SK-N-SH treated with all-trans-retinoic acid at 6 μM for 48 hours (cell line): Measurements from ENCODE around the gene UNC13C.

Source experiments
- ATAC-seq: fragments of 200-7000 bp; cut with Tn5 transposase; 3 replicates; pipeline ENCODE4 v1.9.1; 2020; ENCODE audit warnings: mild to moderate bottlenecking, moderate library complexity
- GLIS3 ChIP-seq: fragments of 250-450 bp; sonication (Bioruptor Pico); IDR thresholded peaks from 2 replicates; pipeline ENCODE4 v1.5.0; 2020; ENCODE audit warnings: mild to moderate bottlenecking, moderate library complexity
- ISL1 ChIP-seq: fragments of 250-450 bp; sonication (Bioruptor Pico); IDR thresholded peaks from 2 replicates; pipeline ENCODE4 v2.1.2; 2022; ENCODE audit warnings: mild to moderate bottlenecking, moderate library complexity
- OSR1 ChIP-seq: fragments of 250-450 bp; sonication (Bioruptor Pico); IDR thresholded peaks from 2 replicates; pipeline ENCODE4 v1.8.0; 2022; ENCODE audit warnings: moderate library complexity, mild to moderate bottlenecking, inconsistent platforms
- POU6F1 ChIP-seq: fragments of 250-450 bp; sonication (Bioruptor Pico); IDR thresholded peaks from 2 replicates; pipeline ENCODE4 v1.8.0; 2021; ENCODE audit warnings: low read depth, mild to moderate bottlenecking, moderate library complexity, borderline replicate concordance
- PPARA ChIP-seq: fragments of 250-450 bp; sonication (Bioruptor Pico); IDR thresholded peaks from 2 replicates; pipeline ENCODE4 v1.5.0; 2020; ENCODE audit warnings: mild to moderate bottlenecking, borderline replicate concordance
- RARB ChIP-seq: fragments of 250-450 bp; sonication (Bioruptor Pico); IDR thresholded peaks from 2 replicates; pipeline ENCODE4 v1.8.0; 2021; ENCODE audit warnings: mild to moderate bottlenecking, moderate library complexity
- SNAI2 ChIP-seq: fragments of 250-450 bp; sonication (Bioruptor Pico); IDR thresholded peaks from 2 replicates; pipeline ENCODE4 v1.5.0; 2020; ENCODE audit warnings: mild to moderate bottlenecking, moderate library complexity
- TCF4 ChIP-seq: fragments of 250-450 bp; sonication (Bioruptor Pico); IDR thresholded peaks from 2 replicates; pipeline ENCODE4 v1.8.0; 2021; ENCODE audit warnings: mild to moderate bottlenecking, moderate library complexity, borderline replicate concordance
- TOX ChIP-seq: fragments of 250-450 bp; sonication (Bioruptor Pico); IDR thresholded peaks from 2 replicates; pipeline ENCODE4 v1.8.0; 2021; ENCODE audit warnings: mild to moderate bottlenecking, moderate library complexity, borderline replicate concordance
- ZC3H10 ChIP-seq: fragments of 250-450 bp; sonication (Bioruptor Pico); IDR thresholded peaks from 2 replicates; pipeline ENCODE4 v1.5.1; 2021; ENCODE audit warnings: mild to moderate bottlenecking, moderate library complexity
- ZFP3 ChIP-seq: fragments of 250-450 bp; sonication (Bioruptor Pico); IDR thresholded peaks from 2 replicates; pipeline ENCODE4 v1.5.0; 2020; ENCODE audit warnings: mild to moderate bottlenecking, moderate library complexity
- ZFP30 ChIP-seq: fragments of 450-650 bp; formaldehyde crosslinking; IDR thresholded peaks from 2 replicates; pipeline ENCODE4 v1.5.0; 2022; ENCODE audit warnings: mild to moderate bottlenecking, moderate library complexity
- ZNF565 ChIP-seq: fragments of 450-650 bp; formaldehyde crosslinking; conservative IDR thresholded peaks from 2 replicates; pipeline ENCODE4 v1.5.0; 2020; ENCODE audit warnings: low read depth, mild to moderate bottlenecking, moderate library complexity
- ZNF70 ChIP-seq: fragments of 450-650 bp; formaldehyde crosslinking; IDR thresholded peaks from 2 replicates; pipeline ENCODE4 v1.5.0; 2020; ENCODE audit warnings: mild to moderate bottlenecking, moderate library complexity
- ZNF8 ChIP-seq: fragments of 450-650 bp; formaldehyde crosslinking; IDR thresholded peaks from 2 replicates; pipeline ENCODE4 v1.5.0; 2020; ENCODE audit warnings: mild to moderate bottlenecking, moderate library complexity
- TF ChIP-seq, protein P1 (sequence below): fragments of 250-450 bp; sonication (Bioruptor Pico); IDR thresholded peaks from 2 replicates; pipeline ENCODE4 v1.8.0; 2020; ENCODE audit warnings: mild to moderate bottlenecking, moderate library complexity, borderline replicate concordance
- TF ChIP-seq, protein P2 (sequence below): fragments of 250-450 bp; sonication (Bioruptor Pico); IDR thresholded peaks from 2 replicates; pipeline ENCODE4 v1.5.0; 2020; ENCODE audit warnings: mild to moderate bottlenecking, moderate library complexity
- TF ChIP-seq, protein P3 (sequence below): fragments of 250-450 bp; sonication (Bioruptor Pico); IDR thresholded peaks from 2 replicates; pipeline ENCODE4 v1.5.1; 2021; ENCODE audit warnings: mild to moderate bottlenecking, moderate library complexity

UNC13C gene

GRCh38 chr15:54033356-54033860, 55.2 kb downstream of the UNC13C start (continued):
- TF ChIP-seq, protein P1, sequence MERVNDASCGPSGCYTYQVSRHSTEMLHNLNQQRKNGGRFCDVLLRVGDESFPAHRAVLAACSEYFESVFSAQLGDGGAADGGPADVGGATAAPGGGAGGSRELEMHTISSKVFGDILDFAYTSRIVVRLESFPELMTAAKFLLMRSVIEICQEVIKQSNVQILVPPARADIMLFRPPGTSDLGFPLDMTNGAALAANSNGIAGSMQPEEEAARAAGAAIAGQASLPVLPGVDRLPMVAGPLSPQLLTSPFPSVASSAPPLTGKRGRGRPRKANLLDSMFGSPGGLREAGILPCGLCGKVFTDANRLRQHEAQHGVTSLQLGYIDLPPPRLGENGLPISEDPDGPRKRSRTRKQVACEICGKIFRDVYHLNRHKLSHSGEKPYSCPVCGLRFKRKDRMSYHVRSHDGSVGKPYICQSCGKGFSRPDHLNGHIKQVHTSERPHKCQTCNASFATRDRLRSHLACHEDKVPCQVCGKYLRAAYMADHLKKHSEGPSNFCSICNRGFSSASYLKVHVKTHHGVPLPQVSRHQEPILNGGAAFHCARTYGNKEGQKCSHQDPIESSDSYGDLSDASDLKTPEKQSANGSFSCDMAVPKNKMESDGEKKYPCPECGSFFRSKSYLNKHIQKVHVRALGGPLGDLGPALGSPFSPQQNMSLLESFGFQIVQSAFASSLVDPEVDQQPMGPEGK (CRISPR knock-in tag) = no peak
- no peak for TF ChIP-seq RARB (CRISPR knock-in tag)

DNA sequence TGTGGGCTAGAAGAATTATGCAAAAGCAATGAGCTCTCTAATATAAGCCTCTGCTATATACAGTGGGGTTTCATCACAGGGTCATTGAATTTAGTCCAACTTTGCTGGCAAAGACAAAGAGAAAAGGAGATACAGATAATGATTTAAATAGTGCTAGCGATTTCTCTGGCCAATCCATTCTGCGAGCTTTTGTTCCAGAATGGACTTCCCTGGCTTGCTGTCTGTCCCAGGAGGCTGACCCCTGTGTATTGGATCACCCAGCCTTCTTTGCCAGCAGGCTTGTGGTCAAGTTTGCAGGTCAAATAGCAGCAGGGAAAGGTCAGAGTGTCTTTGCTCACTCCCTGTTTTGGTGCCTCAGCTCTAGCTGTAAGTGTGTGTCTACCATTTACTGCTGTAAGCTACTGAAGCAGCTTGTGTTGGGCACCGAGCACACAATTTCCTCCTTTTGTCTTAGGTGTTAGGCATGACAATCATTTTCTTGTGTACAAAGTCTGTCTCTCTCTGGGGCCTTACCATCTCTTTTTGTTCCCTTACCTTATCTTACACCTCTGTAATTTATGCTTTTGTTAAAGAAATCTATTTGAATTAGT, 55.7 kb downstream of the UNC13C start:
- TF ChIP-seq, protein P2, sequence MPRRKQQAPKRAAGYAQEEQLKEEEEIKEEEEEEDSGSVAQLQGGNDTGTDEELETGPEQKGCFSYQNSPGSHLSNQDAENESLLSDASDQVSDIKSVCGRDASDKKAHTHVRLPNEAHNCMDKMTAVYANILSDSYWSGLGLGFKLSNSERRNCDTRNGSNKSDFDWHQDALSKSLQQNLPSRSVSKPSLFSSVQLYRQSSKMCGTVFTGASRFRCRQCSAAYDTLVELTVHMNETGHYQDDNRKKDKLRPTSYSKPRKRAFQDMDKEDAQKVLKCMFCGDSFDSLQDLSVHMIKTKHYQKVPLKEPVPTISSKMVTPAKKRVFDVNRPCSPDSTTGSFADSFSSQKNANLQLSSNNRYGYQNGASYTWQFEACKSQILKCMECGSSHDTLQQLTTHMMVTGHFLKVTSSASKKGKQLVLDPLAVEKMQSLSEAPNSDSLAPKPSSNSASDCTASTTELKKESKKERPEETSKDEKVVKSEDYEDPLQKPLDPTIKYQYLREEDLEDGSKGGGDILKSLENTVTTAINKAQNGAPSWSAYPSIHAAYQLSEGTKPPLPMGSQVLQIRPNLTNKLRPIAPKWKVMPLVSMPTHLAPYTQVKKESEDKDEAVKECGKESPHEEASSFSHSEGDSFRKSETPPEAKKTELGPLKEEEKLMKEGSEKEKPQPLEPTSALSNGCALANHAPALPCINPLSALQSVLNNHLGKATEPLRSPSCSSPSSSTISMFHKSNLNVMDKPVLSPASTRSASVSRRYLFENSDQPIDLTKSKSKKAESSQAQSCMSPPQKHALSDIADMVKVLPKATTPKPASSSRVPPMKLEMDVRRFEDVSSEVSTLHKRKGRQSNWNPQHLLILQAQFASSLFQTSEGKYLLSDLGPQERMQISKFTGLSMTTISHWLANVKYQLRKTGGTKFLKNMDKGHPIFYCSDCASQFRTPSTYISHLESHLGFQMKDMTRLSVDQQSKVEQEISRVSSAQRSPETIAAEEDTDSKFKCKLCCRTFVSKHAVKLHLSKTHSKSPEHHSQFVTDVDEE (CRISPR knock-in tag) = no peak
- no peak for TF ChIP-seq ZNF70 (CRISPR knock-in tag)
- TF ChIP-seq POU6F1 (CRISPR knock-in tag) = no peak
- TF ChIP-seq, protein P1 (CRISPR knock-in tag) = no peak
- TF ChIP-seq ZNF565 = no peak
- no peak for TF ChIP-seq OSR1 (CRISPR knock-in tag)
- no peak for TF ChIP-seq TOX
- TF ChIP-seq SNAI2 (CRISPR knock-in tag) = no peak
- TF ChIP-seq ZC3H10 (CRISPR knock-in tag) = no peak
- TF ChIP-seq, protein P3, sequence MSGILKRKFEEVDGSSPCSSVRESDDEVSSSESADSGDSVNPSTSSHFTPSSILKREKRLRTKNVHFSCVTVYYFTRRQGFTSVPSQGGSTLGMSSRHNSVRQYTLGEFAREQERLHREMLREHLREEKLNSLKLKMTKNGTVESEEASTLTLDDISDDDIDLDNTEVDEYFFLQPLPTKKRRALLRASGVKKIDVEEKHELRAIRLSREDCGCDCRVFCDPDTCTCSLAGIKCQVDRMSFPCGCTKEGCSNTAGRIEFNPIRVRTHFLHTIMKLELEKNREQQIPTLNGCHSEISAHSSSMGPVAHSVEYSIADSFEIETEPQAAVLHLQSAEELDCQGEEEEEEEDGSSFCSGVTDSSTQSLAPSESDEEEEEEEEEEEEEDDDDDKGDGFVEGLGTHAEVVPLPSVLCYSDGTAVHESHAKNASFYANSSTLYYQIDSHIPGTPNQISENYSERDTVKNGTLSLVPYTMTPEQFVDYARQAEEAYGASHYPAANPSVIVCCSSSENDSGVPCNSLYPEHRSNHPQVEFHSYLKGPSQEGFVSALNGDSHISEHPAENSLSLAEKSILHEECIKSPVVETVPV (CRISPR knock-in tag) = no peak
- TF ChIP-seq TCF4 (CRISPR knock-in tag) = no peak
- no peak for TF ChIP-seq ISL1 (CRISPR knock-in tag)
- no peak for TF ChIP-seq ZNF8 (CRISPR knock-in tag)
- TF ChIP-seq ZFP30 (CRISPR knock-in tag) = no peak
- no peak for TF ChIP-seq ZFP3 (CRISPR knock-in tag)
- no peak for TF ChIP-seq PPARA (CRISPR knock-in tag)
- TF ChIP-seq RARB (CRISPR knock-in tag) = no peak
- no peak for ATAC-seq

DNA sequence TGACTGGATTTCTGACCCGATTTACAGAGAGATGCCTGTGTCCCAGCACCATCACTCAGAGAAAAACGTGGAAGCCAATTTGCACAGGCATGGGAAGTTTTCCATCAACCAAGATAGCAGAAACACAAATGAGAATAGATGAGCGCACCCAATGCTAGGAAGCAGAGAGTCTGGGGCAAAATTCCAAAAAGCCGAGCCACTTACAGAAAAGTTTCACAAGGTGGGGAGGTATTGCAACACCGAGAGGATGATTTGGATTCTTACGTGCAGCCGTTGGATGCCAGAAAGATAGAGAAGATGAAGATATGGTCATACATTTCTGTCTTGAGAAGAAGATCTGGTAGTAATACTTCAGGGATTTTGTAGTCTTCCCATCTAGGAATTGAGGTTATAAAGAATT, 57.4 kb downstream of the UNC13C start:
- ATAC-seq = no peak
- TF ChIP-seq, protein P1 (CRISPR knock-in tag) = no peak
- TF ChIP-seq ZNF565 (no peak), TCF4 (CRISPR knock-in tag) (no peak), GLIS3 (CRISPR knock-in tag) (no peak), RARB (CRISPR knock-in tag) (no peak)
